GM18517 (cell line): ENCODE data around the gene SH3RF2.
"Not testable (repeated sequence)": the region's sequence is repeated elsewhere in the genome, so short reads cannot be mapped to it uniquely, and the experiment has no call there.

Experiments
- ATAC-seq: cut with Tn5 transposase; IDR thresholded peaks from one replicate; pipeline ENCODE4 v1.9.1; 2021; ENCODE audit warnings: mild to moderate bottlenecking, moderate library complexity; ENCODE audit not compliant: unreplicated experiment

SH3RF2 gene

DNA sequence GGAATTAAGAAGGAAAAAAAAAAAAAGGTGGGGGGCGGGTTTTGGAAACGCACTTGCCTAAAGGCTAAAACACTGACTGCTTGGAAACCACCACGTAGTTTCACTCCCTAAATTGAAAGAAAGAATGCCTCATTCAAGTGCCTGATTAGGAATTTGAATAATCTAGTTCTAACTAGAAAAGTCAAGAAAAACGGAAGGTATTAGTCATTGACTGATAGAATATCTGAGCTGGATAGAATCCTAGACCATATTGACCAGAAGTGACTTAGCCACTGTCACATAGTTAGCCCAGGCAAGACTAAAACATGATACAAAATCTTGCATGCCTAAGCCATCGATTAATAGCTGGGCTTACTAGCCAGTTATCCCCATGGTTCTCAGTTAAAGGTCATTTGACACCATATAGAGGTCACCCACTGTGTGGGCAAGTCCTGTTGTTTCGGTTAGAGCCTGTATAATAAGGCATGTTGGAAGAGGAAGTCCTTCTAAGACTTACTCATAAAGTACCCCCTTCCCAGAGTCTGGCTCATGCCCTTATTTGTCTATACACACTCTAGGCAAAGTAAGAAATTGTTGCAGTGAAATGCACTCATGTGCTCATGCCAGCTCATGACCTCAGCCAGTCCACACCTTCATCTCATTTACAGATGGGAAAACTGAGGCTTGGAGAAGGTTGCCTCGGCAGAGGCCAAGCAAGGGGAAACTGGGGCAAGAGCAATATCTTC is 40.2 kb downstream of the SH3RF2 start:
- no peak for ATAC-seq

DNA sequence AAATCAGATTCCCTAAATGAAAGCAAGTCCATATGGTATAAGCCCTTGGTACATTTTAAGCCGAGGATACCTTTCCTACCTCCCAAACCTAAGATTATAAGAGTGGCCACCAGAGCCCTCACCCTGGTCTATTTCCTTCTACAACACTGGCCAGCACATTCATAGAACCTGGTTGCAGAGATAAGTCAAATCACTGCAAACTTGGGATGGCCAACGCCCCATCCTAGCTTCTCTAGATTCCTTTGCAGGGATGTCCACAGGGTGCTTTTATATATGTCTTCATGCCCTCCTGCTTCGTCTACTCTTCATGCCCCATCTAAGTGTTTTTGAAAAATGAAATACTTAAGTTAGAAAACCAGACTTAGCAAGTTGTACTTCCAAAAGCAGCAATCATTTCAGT is 41.8 kb downstream of the SH3RF2 start:
- no peak for ATAC-seq

DNA sequence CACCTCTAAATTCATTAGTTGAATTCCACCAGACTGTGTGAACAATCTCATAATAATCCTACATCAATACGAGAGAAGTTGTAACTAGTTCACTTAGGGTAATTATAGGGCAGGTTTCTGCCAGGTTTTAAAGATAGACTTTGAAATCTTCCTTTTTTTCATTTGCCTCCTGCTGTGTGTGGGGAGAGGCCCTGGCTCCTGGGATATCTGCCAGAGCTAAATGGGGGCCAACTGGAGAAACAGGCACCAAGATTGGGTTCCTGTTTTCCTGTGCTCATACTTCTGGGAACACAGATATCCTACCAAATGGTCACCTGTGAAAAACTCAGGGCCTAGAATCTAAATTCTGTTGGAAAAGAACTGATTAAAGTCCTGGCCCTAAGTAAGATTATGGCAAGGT is 42.3 kb downstream of the SH3RF2 start:
- no peak for ATAC-seq

DNA sequence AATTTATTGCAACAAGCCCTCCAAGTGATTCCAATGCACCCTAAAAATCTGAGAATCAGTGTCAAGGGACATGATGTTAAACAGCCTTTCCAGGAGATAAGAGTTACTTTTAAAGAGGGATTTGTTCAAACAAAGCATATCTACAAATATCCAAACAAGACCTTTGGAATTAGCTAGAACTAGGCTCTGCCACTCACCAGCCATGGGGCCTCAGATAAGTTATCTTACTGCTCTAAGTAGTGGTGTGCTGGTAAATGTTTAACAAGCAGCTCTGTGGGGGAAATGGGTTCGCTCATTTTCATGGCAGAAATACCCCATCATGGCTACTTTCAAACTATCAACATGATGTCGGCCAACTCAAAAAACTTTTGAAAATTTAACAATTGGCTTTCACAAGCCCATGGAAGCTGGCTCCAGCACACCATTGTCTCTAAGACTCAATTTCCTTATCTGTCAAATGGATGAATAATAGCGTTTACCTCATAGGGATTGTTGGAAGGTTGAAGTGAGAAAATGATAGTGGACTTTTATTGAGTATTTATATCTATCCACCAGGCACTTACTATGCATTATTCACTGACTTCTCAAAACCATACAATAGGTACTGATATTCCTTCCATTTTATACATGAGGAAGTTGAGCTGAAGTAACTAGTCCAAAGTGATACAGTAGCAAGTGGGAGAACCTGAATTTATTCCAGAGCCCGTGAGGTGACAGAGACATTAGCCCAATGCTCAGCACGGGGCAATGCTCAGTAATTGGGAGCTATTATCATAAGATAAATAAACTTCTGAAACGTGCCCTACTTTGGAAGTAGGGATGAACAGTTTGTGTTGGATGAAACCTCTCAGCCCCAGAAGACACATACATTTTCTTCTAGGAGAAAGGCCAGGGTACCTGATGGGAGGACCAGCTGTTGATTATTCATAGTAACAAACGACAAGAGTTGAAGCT is 43.2 kb downstream of the SH3RF2 start:
- ATAC-seq, result no peak

DNA sequence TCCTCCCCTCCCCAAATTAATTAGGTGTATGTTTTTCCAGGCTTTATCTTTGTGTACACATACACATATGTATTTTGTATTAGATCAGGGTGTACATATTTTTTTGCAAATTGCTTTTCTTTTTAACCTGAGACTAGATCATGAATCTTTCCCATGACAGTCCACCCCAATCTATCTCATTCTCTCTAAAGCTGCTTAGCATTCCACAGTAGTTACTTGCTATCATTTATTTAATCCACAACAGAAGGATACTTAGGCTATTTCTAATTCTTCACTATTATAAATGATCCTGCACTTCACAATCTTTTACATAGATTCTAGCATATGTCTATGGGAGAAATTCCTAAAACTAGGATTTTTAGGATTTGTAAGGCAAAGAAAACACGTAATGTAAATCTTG is 43.9 kb downstream of the SH3RF2 start:
- ATAC-seq, result no peak

DNA sequence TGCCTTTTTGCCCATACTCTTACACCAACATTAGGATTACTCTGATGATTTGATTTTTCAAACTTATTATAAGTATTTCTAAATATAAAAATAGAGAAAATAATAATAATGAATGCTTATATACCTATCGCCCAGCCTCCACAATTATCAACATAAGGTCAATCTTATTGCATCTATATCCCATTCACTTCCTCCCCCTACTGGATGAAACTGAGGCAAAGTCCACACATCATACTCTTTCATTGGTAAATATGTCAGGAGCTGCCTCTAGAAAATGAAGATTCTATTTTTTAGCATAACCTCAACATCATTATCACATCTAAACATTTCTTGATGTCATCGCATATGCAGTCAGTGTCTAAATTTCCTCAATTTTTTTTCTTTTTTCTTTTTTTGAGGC is 44.3 kb downstream of the SH3RF2 start:
- ATAC-seq, result no peak

DNA sequence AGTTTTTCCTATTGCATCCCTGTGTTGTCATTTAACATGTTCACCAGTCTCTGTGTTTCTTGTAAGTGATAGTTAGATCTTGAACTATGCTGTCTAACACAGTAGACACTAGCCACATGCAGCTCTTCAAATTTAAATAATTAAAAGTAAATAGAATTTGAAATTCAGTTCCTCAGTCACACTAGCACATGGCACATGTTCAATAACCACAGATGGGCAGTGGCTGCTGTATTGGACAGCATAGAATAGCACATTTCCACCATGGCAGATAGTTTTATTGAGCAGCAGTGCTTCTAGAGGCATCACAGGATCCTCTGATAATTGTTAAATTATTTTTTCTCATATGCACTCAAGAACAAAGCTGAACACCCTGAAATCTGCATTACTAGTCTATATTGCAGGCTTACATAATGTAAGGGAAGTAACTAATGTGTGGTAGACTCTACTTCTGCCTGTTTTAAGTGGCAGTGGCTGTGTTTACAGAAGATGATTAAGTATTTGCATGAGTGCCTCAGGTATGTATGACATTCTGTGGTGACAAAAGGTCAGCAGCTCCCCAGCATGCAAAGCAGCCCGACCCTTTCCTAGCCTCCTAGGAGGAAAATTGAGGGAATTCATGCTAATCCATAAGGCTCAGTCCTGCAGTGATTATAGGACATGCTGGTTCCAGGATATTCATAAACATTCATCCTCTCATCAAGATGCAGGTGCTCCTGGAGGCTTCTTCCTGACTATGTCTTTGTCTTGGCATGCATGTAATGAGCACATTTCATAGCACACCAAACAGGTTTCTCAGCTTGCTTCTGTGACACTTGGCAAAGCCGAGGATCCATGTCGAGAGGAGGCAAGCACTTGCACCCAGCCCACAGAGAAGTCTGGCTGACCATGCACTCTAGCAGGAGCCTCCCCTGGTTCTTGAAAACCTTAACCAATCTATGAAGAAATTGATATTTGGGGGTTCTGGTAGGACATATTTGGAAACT is 45.5 kb downstream of the SH3RF2 start:
- ATAC-seq, result no peak

DNA sequence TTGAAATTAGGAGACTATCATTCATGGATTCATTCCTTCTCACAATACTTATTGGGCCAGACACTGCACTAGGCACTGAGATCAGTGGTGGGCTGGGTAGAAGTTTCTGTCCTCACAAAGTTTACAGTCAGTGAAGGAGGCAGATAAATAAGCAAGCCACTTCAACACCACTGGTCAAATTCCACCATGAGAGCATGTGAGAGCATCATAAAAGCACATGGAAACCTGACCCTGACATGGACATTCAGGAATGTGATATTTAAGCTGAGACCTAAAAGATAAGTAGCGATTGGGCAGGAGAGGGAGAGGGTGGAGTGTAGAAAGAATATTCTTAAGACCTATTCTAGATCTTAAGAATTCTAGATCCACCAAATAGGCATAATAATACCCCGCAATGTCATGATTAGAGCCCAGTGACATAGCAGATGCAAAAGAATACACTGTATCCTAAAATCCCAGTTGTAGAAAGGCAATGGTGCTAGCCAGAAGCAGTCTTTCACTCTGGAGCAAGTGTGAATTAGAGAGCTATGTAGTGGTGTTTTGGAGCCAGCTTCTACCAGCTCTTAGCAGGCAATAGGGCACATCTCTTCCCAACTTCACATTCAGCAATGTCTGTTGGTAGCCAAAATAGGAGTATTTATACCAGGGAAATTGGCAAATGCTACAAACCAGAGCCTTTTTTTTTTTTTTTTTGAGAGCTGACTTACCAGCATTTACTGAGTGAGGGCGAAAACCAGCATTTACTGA is 46.4 kb downstream of the SH3RF2 start:
- no peak for ATAC-seq

DNA sequence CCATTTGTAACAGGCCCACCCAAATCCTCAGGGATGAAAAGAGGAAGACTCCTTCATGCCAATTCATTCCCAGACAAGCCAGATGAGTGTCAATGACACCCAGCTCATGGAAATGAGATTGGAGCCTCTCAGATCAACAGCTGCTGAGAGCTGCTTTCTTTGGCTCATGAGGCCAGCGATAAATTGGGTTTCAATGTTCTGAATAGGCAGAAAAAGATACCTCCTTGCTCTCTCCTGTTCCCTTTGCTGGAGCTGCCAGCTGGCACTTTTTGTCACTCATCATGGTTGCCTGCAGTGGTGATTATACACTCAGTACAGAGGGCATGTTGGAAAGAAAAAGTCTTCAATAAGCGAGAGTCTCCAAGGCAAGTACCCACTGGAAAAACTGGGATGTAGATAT is 47.1 kb downstream of the SH3RF2 start:
- ATAC-seq, result no peak

DNA sequence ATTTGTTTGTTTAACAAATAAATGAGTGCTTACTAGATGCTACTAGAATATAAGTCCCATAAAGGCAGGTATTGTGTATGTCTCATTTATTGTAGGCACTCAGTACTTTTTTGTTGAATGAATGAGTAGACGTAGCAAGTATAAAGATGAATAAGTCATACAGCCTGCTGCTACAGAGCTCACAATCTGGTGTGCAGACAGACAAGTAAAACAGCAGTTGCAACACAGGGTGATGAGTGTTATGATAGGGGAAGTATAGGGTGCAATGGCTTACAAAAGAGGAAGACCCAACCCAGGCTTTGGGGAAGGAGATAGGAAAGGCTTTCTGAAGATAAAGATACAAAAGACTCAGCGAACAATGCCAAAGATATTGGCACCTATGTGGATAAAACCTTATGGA is 47.7 kb downstream of the SH3RF2 start:
- no peak for ATAC-seq

DNA sequence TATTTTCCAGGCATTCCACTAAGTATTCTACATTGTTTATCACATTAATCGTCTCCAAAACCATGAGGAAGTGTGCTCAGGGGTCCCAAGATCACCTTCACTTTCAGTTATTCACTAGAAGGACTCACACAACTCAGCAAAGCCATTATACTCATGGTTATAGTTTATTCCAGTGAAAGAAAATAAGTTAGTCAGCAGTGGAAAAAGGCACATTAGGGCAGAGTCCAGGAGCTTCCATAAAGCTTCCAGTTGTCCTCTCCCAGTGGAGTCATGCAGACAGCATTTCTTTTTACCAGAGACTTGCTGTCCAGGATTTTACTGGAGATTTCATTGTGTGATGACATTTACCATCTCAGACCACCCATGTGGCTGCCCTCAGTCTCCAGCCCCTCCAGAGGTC is 51.5 kb downstream of the SH3RF2 start:
- no peak for ATAC-seq

DNA sequence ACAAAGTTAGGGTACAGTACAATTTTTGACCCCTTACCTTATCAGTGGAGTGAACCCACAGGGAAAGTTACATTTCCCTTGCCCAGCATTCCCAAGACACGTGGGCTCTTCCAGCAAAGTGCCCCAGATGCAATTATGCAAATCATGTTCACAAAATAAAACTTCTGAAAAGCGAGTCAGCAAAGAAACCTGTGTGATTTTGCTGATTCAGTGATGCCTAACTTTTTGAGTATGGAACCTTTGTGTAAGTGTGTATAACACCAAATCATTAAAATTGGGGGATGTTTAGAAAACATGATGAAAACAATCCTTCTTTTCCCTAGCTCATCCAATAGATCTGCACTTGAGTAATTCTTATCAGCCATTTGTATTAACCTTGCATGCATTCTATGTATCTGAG is 52.6 kb downstream of the SH3RF2 start:
- no peak for ATAC-seq

DNA sequence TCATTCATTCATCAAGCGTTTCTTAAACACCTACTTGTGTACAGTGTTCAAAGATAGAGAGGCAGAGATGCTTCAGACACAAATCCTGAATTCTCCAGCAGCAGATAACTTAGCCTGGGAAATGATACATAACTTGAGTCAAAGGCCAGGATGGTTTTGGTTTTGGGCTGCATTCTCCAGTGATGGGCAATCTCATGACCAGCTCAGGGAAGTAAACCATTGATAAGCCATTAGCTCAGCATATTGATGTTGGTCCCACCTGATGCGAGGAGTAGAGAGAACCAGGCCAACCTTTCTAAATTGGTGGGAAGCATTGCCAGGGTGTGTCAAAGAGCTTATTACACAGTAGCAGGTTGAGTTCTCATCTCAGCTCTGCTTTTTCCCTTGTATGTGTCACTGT is 53.0 kb downstream of the SH3RF2 start:
- no peak for ATAC-seq

DNA sequence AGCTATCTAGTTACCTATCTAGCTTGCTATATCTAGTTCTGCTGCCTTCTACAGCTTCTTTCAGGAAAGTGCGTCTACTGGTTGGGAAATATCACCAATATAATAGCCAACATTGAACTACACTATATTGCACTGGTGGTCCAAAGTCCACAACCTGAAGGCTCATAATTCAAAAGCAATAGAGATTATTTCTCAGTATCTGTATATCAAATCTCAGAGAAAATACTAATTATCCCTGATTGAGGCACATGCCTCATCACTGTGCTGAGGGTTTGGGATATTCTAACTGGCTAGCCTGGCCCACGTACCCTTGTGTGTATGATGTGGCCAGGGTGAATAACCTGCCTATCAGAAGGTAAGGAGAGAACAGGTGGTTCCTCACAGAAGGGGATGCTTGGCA is 53.8 kb downstream of the SH3RF2 start:
- no peak for ATAC-seq

DNA sequence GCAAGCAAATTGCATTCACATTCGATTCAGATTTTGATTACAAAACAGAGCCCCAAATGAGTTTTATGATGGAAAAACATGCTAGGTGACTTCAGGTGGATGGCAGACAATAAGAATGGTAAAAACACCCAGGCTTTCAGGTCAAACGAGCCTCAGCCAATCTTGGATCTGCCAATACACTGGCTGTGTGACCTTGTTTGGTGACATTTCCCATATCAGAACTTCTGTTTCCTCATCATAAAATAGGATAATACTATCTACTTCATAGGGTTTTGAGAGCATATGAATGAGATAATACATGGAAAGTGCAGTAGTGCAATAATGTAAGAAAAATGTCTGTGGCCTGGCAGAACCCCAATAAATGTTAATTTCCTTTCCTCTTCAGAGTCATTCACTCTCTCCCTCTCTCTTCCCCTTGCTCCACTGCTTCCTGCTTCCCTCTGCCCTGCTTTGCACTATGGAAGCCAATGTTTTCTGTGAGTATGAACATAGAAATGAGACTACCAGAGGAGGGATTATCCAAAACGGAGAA is 54.7 kb downstream of the SH3RF2 start:
- no peak for ATAC-seq

DNA sequence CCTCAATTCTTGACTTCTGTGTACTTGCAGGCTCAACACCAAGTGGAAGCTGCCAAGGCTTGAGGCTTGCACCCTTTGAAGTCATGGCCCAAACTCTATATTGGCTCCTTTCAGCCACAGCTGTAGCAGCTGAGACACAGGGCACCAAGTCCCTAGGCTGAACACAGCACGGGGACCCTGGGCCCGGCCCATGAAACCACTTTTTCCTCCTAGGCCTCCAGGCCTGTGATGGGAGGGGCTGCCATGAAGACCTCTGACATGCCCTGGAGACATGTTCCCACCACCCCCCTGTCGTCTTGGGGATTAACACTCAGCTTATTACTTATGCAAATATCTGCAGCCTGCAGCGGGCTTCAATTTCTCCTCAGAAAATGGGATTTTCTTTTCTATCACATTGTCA is 57.2 kb downstream of the SH3RF2 start:
- ATAC-seq, result not testable (repeated sequence)

DNA sequence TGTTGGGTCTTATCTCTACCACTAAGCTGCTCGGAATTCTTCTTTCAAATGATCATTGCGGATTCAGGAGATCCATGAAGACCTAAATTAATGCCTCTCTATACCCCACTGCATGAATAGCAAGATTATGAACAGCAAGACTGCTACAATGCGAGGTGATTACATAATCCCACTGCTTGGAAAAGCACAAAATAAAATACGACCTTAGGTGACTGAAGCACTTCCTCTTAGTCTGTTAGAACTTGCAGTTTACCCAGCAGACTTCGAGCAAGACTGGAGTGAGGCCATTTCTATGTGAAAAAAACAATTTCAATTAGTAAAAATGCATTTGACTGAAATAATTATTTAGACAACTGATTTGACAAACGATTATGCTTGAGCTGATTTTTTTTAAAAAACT is 59.8 kb downstream of the SH3RF2 start:
- no peak for ATAC-seq

DNA sequence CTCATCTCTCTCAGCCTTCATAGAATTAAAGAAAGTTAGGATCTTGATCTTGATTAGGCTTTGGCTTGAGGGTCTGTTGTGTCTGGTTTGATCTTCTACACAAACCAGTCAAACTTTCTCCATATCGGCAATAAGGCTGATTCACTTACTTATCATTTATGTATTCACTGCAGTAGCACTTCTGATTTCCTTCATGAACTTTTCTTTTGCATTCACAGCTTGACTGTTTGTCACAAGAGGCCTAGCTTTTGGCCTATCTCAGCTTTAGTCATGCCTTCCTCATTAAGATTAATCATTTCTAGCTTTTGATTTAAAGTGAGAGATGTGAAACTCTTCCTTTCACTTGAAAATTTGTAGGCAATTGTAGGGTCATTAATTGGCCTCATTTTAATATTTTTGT is 62.8 kb downstream of the SH3RF2 start:
- no peak for ATAC-seq

DNA sequence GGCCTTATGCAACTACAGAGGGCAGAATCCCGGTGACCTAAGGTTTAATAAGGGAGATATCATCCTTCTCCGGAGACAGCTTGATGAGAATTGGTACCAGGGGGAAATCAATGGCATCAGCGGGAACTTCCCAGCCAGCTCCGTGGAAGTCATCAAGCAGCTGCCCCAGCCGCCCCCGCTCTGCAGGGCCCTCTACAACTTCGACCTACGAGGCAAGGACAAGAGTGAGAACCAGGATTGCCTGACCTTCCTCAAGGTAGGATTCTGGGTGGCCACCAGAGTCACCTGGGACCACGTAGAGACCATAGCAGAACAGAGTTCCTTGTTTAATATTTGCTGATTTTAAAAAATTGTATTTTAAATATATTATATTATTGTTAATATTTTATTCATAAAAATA is 63.7 kb downstream of the SH3RF2 start:
- ATAC-seq, result no peak

DNA sequence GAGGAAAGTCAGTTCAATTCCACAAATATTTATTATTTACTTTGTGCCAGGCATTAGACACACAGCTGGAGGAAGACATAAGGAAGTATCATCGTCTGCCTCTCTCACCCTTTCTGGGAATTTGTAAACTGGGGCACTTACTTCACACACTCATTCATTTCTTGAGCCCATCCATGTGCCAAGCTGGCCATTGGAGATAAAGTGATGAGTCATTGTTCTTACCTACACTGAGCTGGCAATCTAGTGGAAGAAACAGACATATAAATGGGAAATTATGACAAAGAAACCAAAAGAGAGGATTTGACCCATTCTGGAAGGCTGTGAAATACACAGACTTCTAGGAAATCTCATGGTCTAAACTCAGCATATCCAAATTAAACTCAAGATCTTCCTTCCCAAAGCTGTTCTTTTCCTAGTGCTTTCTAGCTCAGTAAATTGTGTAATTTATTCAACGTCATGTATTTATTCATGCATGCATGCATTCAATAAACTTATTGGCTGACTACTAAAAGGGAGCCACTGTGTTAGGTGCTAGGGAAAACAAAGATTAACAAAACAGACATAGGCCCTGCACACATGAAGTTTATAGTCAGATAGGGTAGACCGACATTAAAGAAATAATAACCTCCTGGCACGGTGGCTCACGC is 65.3 kb downstream of the SH3RF2 start:
- ATAC-seq, result no peak
